ENCODE measurements around the gene INPP5B. TPM values are rescaled to one million over a fixed set of nuclear protein-coding genes. Genes with fewer than 3 reads are reported as not detected.
"Not testable (repeated sequence)": the region's sequence is repeated elsewhere in the genome, so short reads cannot be mapped to it uniquely, and the experiment has no call there.

INPP5B gene
- total RNA-seq, 6 donors from 2014 or later = 25.8 to 201 (median 44.1) TPM

DNA sequence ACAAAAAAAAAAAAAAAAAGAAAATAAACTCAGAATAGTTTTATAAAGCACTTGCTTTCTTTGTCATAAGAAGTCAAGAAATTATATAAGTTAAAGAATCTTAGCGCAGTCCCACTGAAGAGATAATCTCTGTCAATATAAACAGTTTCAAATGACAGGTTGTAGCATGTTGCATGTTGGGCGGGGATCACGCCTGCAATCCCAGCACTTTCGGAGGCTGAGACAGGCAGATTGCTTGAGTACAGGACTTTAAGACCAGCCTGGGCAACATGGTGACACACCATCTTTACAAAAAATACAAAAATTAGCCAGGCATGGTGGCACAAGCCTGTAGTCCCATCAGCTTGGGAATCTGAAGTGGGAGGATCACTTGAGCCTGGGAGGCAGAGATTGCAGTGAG, 18.4 kb upstream of the INPP5B start:
- ATAC-seq (ENCODE audit: low FRiP score in 2 of 2) (no peak), DNase-seq (no peak)
- Histone ChIP-seq H3K9me3 (no peaks in the 10 kb centered on the region), H3K4me3 (no peak overlapping the region), H3K4me1 (no peaks in the 10 kb centered on the region), H3K36me3 (peaks cover 20 to 81% (median 69%) of the 10 kb centered on the region in 4 donors), H3K27ac (no peak overlapping the region), H3K27me3 (no peaks in the 10 kb centered on the region)
- 98% methylated on average over 4 of the region's 4 CpGs for WGBS, 2 donors
- no peak for TF ChIP-seq POLR2AphosphoS5 (IDR thresholded peaks at IDR 0.05)
- TF ChIP-seq EP300 (IDR thresholded peaks at IDR 0.05) = no peak
- TF ChIP-seq, protein P1, sequence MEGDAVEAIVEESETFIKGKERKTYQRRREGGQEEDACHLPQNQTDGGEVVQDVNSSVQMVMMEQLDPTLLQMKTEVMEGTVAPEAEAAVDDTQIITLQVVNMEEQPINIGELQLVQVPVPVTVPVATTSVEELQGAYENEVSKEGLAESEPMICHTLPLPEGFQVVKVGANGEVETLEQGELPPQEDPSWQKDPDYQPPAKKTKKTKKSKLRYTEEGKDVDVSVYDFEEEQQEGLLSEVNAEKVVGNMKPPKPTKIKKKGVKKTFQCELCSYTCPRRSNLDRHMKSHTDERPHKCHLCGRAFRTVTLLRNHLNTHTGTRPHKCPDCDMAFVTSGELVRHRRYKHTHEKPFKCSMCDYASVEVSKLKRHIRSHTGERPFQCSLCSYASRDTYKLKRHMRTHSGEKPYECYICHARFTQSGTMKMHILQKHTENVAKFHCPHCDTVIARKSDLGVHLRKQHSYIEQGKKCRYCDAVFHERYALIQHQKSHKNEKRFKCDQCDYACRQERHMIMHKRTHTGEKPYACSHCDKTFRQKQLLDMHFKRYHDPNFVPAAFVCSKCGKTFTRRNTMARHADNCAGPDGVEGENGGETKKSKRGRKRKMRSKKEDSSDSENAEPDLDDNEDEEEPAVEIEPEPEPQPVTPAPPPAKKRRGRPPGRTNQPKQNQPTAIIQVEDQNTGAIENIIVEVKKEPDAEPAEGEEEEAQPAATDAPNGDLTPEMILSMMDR (IDR thresholded peaks at IDR 0.05) = no peak
- no peak for TF ChIP-seq POLR2A (IDR thresholded peaks at IDR 0.05)

DNA sequence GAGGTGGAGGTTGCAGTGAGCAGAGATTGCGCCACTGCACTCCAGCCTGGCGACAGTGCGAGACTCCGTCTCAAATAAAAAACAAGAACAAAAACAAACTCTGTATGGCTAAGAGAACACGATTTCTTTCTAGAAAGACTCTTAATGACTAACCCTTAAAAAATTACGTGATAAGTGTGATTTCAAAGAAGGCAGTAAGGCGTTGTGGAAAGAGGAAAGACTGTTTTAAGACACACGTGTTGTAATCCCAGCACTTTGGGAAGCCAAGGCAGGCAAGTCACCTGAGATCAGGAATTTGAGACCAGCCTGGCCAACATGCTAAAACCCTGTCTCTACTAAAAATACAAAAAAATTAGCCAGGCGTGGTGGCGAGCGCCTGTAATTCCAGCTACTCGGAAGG, 17.3 kb upstream of the INPP5B start:
- ATAC-seq (ENCODE audit: low FRiP score in 2 of 2); H3K27ac ChIP-seq; H3K4me3 ChIP-seq; H3K4me1 ChIP-seq; H3K27me3 ChIP-seq; H3K9me3 ChIP-seq; DNase-seq: not testable (repeated sequence)
- 82 to 94% methylated on average over 12 of the region's 12 CpGs for WGBS, 2 donors
- peaks cover 13 to 84% (median 71%) of the 10 kb centered on the region in 4 donors for H3K36me3 ChIP-seq

DNA sequence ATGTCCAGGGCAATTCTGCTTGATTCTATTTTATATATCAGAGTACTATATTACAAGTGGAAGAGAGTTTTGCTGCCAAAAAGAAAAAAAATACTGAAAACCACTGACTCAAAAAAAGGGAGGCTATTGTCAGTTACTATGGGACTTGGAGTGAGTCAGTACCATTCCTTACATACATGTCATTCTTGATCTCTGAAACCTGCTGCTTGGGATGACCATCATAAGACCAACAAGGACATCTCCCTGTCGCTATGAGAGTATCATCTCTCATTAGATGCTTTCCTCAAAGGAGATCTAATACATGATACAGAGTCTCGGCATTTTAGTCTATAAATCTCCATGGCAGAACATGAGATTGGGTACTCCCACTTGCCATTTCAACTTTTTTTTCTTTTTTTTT, 11.8 kb upstream of the INPP5B start:
- Histone ChIP-seq H3K36me3 (peaks cover 10 to 70% (median 52%) of the 10 kb centered on the region in 4 donors), H3K4me3 (no peak overlapping the region), H3K4me1 (no peaks in the 10 kb centered on the region), H3K27me3 (no peaks in the 10 kb centered on the region), H3K9me3 (no peaks in the 10 kb centered on the region), H3K27ac (no peak overlapping the region)
- no peak for DNase-seq
- no peak for ATAC-seq (ENCODE audit: low FRiP score in 2 of 2)
- 89 to 92% methylated on average over 2 of the region's 2 CpGs for WGBS, 2 donors
- TF ChIP-seq EP300 (IDR thresholded peaks at IDR 0.05) = no peak
- TF ChIP-seq POLR2A (IDR thresholded peaks at IDR 0.05) = no peak
- TF ChIP-seq, protein P1 (IDR thresholded peaks at IDR 0.05) = no peak
- no peak for TF ChIP-seq POLR2AphosphoS5 (IDR thresholded peaks at IDR 0.05)

DNA sequence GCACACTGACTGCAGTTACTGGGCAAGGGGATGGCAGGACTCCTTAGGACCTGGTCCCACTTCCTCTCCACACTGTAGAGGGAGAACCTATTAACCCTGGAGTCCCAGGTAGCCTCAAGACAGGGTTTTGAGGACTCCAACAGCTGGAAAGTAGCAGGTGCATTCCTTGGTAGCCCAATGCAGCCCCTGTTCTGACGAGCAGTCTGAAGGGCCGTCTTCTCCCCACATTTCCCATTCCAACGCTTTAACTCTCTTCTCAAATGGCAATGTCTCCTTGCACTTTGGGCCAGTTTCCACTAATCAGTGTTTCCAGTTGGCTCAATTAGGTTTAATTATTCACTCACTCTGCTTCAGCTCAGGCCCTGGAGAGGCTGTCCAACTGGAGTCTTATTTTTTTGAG, 8.8 kb upstream of the INPP5B start:
- ATAC-seq (ENCODE audit: low FRiP score in 2 of 2) (no peak), DNase-seq (no peak)
- peaks cover 10 to 49% (median 39%) of the 10 kb centered on the region in 4 donors for H3K36me3 ChIP-seq
- H3K27me3 ChIP-seq = no peaks in the 10 kb centered on the region
- no peak overlapping the region for H3K27ac ChIP-seq
- no peak overlapping the region for H3K4me3 ChIP-seq
- H3K4me1 ChIP-seq = no peaks in the 10 kb centered on the region
- TF ChIP-seq POLR2AphosphoS5 (IDR thresholded peaks at IDR 0.05) = no peak
- no peak for TF ChIP-seq POLR2A (IDR thresholded peaks at IDR 0.05)
- TF ChIP-seq, protein P1 (IDR thresholded peaks at IDR 0.05) = no peak
- no peak for TF ChIP-seq EP300 (IDR thresholded peaks at IDR 0.05)
- 63 to 74% methylated on average over 3 of the region's 3 CpGs for WGBS, 2 donors
- H3K9me3 ChIP-seq = no peaks in the 10 kb centered on the region

DNA sequence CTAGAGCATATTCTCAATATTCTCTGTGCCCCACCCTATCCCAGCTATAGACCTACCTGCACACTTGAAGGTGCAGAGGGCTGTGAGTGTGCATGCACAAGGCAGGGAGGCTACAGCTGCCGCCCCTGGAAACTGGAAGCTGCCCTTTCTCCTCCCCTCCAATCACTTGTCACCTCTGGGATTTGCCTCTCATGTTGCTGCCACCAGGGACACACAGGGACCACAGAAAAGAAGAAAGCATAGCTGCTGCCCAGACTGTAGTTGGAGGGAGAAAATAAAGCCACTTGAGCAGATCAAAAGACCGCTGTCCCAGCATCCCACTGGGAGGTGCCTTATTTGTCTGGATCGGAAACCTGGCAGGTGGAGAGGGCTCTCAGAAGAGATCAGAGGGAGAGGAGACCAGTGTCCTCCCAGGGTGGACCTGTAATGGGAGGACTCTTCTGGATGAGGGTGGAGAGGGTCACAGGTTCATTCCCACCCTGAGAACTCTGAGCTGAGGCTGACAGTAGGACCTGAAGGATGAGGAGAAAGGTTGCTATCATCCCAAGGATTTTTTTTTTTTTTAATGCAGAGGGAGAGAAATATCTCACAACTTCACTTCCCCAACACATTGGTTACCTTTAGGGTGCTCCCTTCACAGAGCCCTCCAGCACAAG, 7.6 kb upstream of the INPP5B start:
- 54 to 78% methylated on average over 3 of the region's 3 CpGs for WGBS, 2 donors
- Histone ChIP-seq H3K27ac (no peak overlapping the region), H3K36me3 (peaks cover 10 to 38% (median 30%) of the 10 kb centered on the region in 4 donors), H3K4me3 (no peak overlapping the region), H3K27me3 (no peaks in the 10 kb centered on the region), H3K4me1 (no peaks in the 10 kb centered on the region), H3K9me3 (no peaks in the 10 kb centered on the region)
- DNase-seq (no peak), ATAC-seq (ENCODE audit: low FRiP score in 2 of 2) (no peak)
- TF ChIP-seq POLR2AphosphoS5 (IDR thresholded peaks at IDR 0.05) (no peak), POLR2A (IDR thresholded peaks at IDR 0.05) (no peak), EP300 (IDR thresholded peaks at IDR 0.05) (no peak)
- TF ChIP-seq, protein P1 (IDR thresholded peaks at IDR 0.05) = no peak

All from upper lobe of left lung (tissue), 6 donors.